Measurements from ENCODE around the gene CAMK4.

The CAMK4 gene

GRCh38 chr5:111511174-111511830 lies 287.1 kb downstream of the CAMK4 start:
- TF ChIP-seq ZNF530 (tag by site-specific recombination; IDR thresholded peaks at IDR 0.05; ENCODE audit: low read depth) (no peak), HOXA7 (CRISPR knock-in tag; IDR thresholded peaks at IDR 0.05; ENCODE audit: borderline replicate concordance) (no peak), ZNF624 (tag by site-specific recombination; IDR thresholded peaks at IDR 0.05) (no peak), ZNF664 (tag by site-specific recombination; IDR thresholded peaks at IDR 0.05) (peak; percentile 76), ZXDB (tag by site-specific recombination; IDR thresholded peaks at IDR 0.05) (no peak), ZNF621 (tag by site-specific recombination; IDR thresholded peaks at IDR 0.05) (no peak), KLF8 (tag by site-specific recombination; IDR thresholded peaks at IDR 0.05) (no peak), ZNF704 (tag by site-specific recombination; IDR thresholded peaks at IDR 0.05) (no peak), ZNF629 (tag by site-specific recombination; IDR thresholded peaks at IDR 0.05) (no peak), PRDM1 (tag by site-specific recombination; IDR thresholded peaks at IDR 0.05) (peak; percentile 28; the same call in 1 of the 2 replicates), KLF10 (tag by site-specific recombination; IDR thresholded peaks at IDR 0.05) (no peak), ZNF791 (tag by site-specific recombination; IDR thresholded peaks at IDR 0.05) (no peak)
- TF ChIP-seq, protein P1, sequence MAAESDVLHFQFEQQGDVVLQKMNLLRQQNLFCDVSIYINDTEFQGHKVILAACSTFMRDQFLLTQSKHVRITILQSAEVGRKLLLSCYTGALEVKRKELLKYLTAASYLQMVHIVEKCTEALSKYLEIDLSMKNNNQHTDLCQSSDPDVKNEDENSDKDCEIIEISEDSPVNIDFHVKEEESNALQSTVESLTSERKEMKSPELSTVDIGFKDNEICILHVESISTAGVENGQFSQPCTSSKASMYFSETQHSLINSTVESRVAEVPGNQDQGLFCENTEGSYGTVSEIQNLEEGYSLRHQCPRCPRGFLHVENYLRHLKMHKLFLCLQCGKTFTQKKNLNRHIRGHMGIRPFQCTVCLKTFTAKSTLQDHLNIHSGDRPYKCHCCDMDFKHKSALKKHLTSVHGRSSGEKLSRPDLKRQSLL (tag by site-specific recombination; IDR thresholded peaks at IDR 0.05), result peak; percentile 57; the same call in 1 of the 2 replicates
- TF ChIP-seq, protein P2, sequence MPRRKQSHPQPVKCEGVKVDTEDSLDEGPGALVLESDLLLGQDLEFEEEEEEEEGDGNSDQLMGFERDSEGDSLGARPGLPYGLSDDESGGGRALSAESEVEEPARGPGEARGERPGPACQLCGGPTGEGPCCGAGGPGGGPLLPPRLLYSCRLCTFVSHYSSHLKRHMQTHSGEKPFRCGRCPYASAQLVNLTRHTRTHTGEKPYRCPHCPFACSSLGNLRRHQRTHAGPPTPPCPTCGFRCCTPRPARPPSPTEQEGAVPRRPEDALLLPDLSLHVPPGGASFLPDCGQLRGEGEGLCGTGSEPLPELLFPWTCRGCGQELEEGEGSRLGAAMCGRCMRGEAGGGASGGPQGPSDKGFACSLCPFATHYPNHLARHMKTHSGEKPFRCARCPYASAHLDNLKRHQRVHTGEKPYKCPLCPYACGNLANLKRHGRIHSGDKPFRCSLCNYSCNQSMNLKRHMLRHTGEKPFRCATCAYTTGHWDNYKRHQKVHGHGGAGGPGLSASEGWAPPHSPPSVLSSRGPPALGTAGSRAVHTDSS (tag by site-specific recombination; IDR thresholded peaks at IDR 0.05), result no peak
- ChIA-PET CTCF (interaction anchor here (1.1 to 2.7 kb wide), 2 partner anchors 20 to 39 kb away, joined by 3 to 7 read pairs; no protein-coding TSS in a partner anchor), POLR2A (interaction anchor here (0.9 to 1.5 kb wide), 3 partner anchors 57 to 306 kb away, joined by 3 read pairs; partner anchors contain the start of gene CAMK4)
- no peaks in the 10 kb centered on the region for H3K36me3 ChIP-seq (ENCODE audit: control insufficient read depth in 2 of 2, insufficient read depth in 1 of 2, low read length in 2 of 2)
- H3K4me3 ChIP-seq (ENCODE audit: low read depth, low read length), result peak overlapping the region; percentile 95
- peak overlapping the region; percentile 98 for H3K27ac ChIP-seq (ENCODE audit: extremely low read depth, low read depth, low read length)
- peaks cover 27% of the 10 kb centered on the region for H3K4me1 ChIP-seq (ENCODE audit: control insufficient read depth, insufficient read depth, low read length)
- no peaks in the 10 kb centered on the region for H3K9me3 ChIP-seq (ENCODE audit: control insufficient read depth, insufficient read depth, low read depth, low read length)

DNA sequence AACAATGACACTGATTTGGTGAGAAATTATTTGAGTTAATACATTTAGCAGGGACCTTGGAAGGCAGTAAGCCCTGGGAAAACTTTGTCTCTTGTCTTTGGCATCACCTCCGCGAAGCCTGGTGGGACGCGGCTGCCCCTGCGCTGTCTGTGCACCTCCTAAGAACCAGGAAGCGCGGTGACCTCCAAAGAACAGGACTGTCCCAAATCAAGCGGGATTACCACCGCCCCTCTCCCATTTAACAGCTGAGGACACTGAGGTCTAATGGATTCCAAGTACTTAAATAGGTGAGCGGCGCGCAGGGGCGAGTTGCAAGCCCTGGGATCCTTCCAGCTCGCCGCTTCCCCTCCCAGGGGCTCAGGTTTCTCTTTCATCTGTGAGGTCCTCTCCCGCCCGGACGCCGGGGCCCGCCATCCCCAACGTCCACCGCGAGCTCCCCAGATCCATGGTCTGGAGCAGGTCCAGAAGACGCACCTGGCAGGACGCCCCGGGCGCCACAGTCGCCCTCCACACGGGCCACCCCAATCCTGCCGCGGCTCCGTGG lies 287.7 kb downstream of the CAMK4 start:
- peak overlapping the region; percentile 98 for H3K27ac ChIP-seq (ENCODE audit: extremely low read depth, low read depth, low read length)
- peaks cover 27% of the 10 kb centered on the region for H3K4me1 ChIP-seq (ENCODE audit: control insufficient read depth, insufficient read depth, low read length)
- ChIA-PET CTCF (interaction anchor here (1.1 to 2.7 kb wide), 2 partner anchors 20 to 39 kb away, joined by 3 to 7 read pairs; no protein-coding TSS in a partner anchor), POLR2A (interaction anchor here (0.9 to 1.5 kb wide), 5 partner anchors 12 to 649 kb away, joined by 3 to 5 read pairs (median 3); partner anchors contain the start of gene CAMK4)
- H3K36me3 ChIP-seq (ENCODE audit: control insufficient read depth in 2 of 2, insufficient read depth in 1 of 2, low read length in 2 of 2), result no peaks in the 10 kb centered on the region
- no peaks in the 10 kb centered on the region for H3K9me3 ChIP-seq (ENCODE audit: control insufficient read depth, insufficient read depth, low read depth, low read length)
- peak overlapping the region; percentile 95 for H3K4me3 ChIP-seq (ENCODE audit: low read depth, low read length)
- no peak for TF ChIP-seq ZNF654 (tag by site-specific recombination; IDR thresholded peaks at IDR 0.05; ENCODE audit: low read depth)
- TF ChIP-seq YY1 (tag by site-specific recombination; IDR thresholded peaks at IDR 0.05), result peak; percentile 59; the same call in 1 of the 2 replicates
- no peak for TF ChIP-seq TRIM28 (IDR thresholded peaks at IDR 0.05; ENCODE audit: borderline replicate concordance, low read length)
- no peak for TF ChIP-seq ZNF837 (tag by site-specific recombination; IDR thresholded peaks at IDR 0.05)
- no peak for TF ChIP-seq ZNF155 (tag by site-specific recombination; IDR thresholded peaks at IDR 0.05)
- TF ChIP-seq MYNN (tag by site-specific recombination; IDR thresholded peaks at IDR 0.05; ENCODE audit: borderline replicate concordance), result no peak
- 0 out of 2 replicates have a peak, but pooled peaks have one; percentile 5 for TF ChIP-seq IKZF3 (tag by site-specific recombination; IDR thresholded peaks at IDR 0.05)
- no peak for TF ChIP-seq ZBTB17 (tag by site-specific recombination; IDR thresholded peaks at IDR 0.05)
- peak; percentile 90 for TF ChIP-seq ZNF501 (tag by site-specific recombination; IDR thresholded peaks at IDR 0.05)
- TF ChIP-seq ZNF473 (tag by site-specific recombination; IDR thresholded peaks at IDR 0.05), result no peak
- TF ChIP-seq ZNF610 (tag by site-specific recombination; IDR thresholded peaks at IDR 0.05; ENCODE audit: borderline replicate concordance), result no peak
- no peak for TF ChIP-seq ZNF791 (tag by site-specific recombination; IDR thresholded peaks at IDR 0.05)
- peak; percentile 6; the same call in 1 of the 2 replicates for TF ChIP-seq ZNF768 (tag by site-specific recombination; IDR thresholded peaks at IDR 0.05)
- TF ChIP-seq GLI4 (tag by site-specific recombination; IDR thresholded peaks at IDR 0.05), result 0 out of 2 replicates have a peak, but pooled peaks have one; percentile 42
- peak; percentile 9; the same call in 1 of the 2 replicates for TF ChIP-seq ZSCAN4 (tag by site-specific recombination; IDR thresholded peaks at IDR 0.05)
- peak; percentile 25 for TF ChIP-seq ZXDB (tag by site-specific recombination; IDR thresholded peaks at IDR 0.05)
- TF ChIP-seq ZNF558 (tag by site-specific recombination; IDR thresholded peaks at IDR 0.05), result no peak
- TF ChIP-seq ZFP69B (tag by site-specific recombination; IDR thresholded peaks at IDR 0.05), result peak; percentile 64; the same call in 1 of the 2 replicates
- TF ChIP-seq ZNF391 (tag by site-specific recombination; IDR thresholded peaks at IDR 0.05; ENCODE audit: borderline replicate concordance, low read depth), result 0 out of 2 replicates have a peak, but pooled peaks have one; percentile 66

Measured in HEK293 (cell line).